Heart left ventricle (tissue), 16 donors: Measurements from ENCODE around the gene RALGPS1. TPM values are rescaled to one million over a fixed set of nuclear protein-coding genes. Genes with fewer than 3 reads are reported as not detected.

ENCODE experiments used
- ATAC-seq, 4 donors: fragments of 200-7000 bp; cut with Tn5 transposase; one replicate each; pipeline ENCODE4 v1.9.1; 2020 to 2022; ENCODE audit warnings: moderate library complexity in 4 of 4, mild to moderate bottlenecking in 3 of 4, moderate number of reproducible peaks in 1 of 4
- DNase-seq, 5 donors: peaks; one replicate each; pipeline ENCODE4 v3.0.0-alpha.2; 2020
- H3K27ac ChIP-seq, 12 donors: fragments of 200-600 bp; sonication (generic) in 4 of 12; one replicate each; pipeline versions ENCODE4 v1.5.0 to v1.8.0; 2016 to 2022; ENCODE audit warnings: mild to moderate bottlenecking in 2 of 12
- H3K27me3 ChIP-seq, 9 donors: fragments of 200-600 bp; sonication (generic) in 2 of 9; one replicate each; pipeline versions ENCODE4 v1.5.1 to v1.8.0; 2016 to 2022; ENCODE audit warnings: mild to moderate bottlenecking in 3 of 9
- H3K36me3 ChIP-seq, 9 donors: fragments of 200-600 bp; sonication (generic) in 2 of 9; one replicate each; pipeline versions ENCODE4 v1.5.0 to v1.8.0; 2018 to 2022; ENCODE audit warnings: mild to moderate bottlenecking in 2 of 9
- H3K4me1 ChIP-seq, 12 donors: fragments of 200-600 bp; sonication (generic) in 4 of 12; one replicate each; pipeline versions ENCODE4 v1.5.0 to v1.8.0; 2016 to 2022; ENCODE audit warnings: mild to moderate bottlenecking in 3 of 12
- H3K4me3 ChIP-seq, 12 donors: fragments of 200-600 bp; sonication (generic) in 4 of 12; one replicate each; pipeline versions ENCODE4 v1.5.0 to v1.8.0; 2017 to 2022; ENCODE audit warnings: mild to moderate bottlenecking in 9 of 12, moderate library complexity in 4 of 12
- H3K9me3 ChIP-seq, 12 donors: fragments of 200-600 bp; sonication (generic) in 4 of 12; one replicate each; pipeline versions ENCODE4 v1.5.0 to v1.8.0; 2016 to 2022; ENCODE audit warnings: mild to moderate bottlenecking in 1 of 12
- POLR2A ChIP-seq, 2 donors: fragments of 450-650 bp; IDR thresholded peaks; one replicate each; pipeline ENCODE4 v1.6.1; 2017; ENCODE audit warnings: antibody characterized with exemption in 2 of 2, mild to moderate bottlenecking in 2 of 2, moderate library complexity in 2 of 2
- WGBS, 4 donors: extraction: QIAGEN DNeasy Blood & Tissue Kit in 2 of 4; methylation state at CpG; one replicate each; pipeline versions ENCODE4 v1.1.5 to v1.1.7; 2013 to 2018; 5-methylcytosine and 5-hydroxymethylcytosine counted together
- intact Hi-C, 10 donors: fragments of 100-400 bp; cut with DNase I; formaldehyde crosslinking; loops; one replicate each; pipeline versions ENCODE4 v1.11.1 to v1.14.2; 2022
- polyA plus RNA-seq, 2 donors: library from polyadenylated mRNA; stranded (reverse); fragments of 200-250 nt; gene quantifications; one replicate each; pipeline ENCODE4 v1.2.3, GENCODE V29; 2013
- total RNA-seq, 9 donors: library from RNA; depleted of rRNA in 2 of 9; stranded (reverse); fragments of >200 nt in 2 of 9; fragmentation: NEBNext Ultra II Directional in 3 of 9; extraction: Animal tissue kit (Norgen Biotek cat#: 25700) in 3 of 9; gene quantifications; one replicate each; pipeline versions ENCODE4 v1.1.0 to v1.2.4, GENCODE V29; 2016 to 2023
- TF ChIP-seq, protein P1 (sequence below), 12 donors: fragments of 200-600 bp; sonication (generic) in 4 of 12; IDR thresholded peaks; one replicate each; pipeline versions ENCODE4 v1.5.0 to v1.8.0; 2018 to 2022; ENCODE audit warnings: antibody characterized with exemption in 12 of 12, mild to moderate bottlenecking in 5 of 12
- donor health status: ischemic (EF 13 %, LVEDD 7.1; RV severe dilation, severe dysfunction).
- donor health status: healthy with polysubstance abuse.
- donor health status: DM: no; HTN: yes; CAD: no.
- donor health status: DM: no; HTN: no; CAD: no.
- donor health status: ischemic (EF 25% LVEDD 6.9; RV normal size, moderate dysfunction).
- donor health status: ischemic (EF 25% LVEDD 5.7; RV mildly dilated, moderate dysfunction).
- donor health status: healthy.
- donor health status: DM: yes; HTN: yes; CAD: no.
- donor health status: ischemic (EF 35%, LVEDD 5.7; RV mildly dilated, moderate dysfunction).
- donor health status: nonischemic (EF 11% LVEDD 7.7; RV severe dilation, severe dysfunction).
- donor health status: DM: yes; HTN: yes; CAD: no.
- donor health status: PGD.
- donor health status: ischemic (EF 29% LVEDD 5.4; RV normal size, mild dysfunction).
- donor health status: nonischemic (EF 23%, LVEDD 6.1; RV moderate dilation, normal function).

The RALGPS1 gene
- total and polyA plus RNA-seq, 11 donors: 8.0 to 21.8 (median 14.4) TPM

DNA sequence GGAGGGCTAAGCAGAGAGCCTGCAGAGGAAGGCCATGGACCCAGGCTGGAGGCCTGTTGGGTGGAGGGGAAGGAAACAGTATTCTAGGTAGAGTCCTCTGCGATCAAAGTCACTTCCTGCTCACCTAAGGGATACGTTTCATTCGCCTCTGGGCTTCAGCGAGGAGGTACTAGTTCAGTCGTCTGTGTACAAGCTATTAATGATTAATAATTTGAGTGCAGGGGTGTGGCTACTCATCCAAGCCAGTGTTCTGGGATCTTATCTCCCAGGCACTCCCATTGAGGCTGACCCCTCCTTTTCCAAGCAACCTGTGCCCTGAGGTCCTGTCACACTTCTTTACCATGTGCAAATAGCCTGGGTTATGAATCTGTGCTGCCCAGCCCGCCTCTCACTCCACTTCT is 25.2 kb downstream of the RALGPS1 start:
- 75 to 81% (median 79%) methylated on average over 6 of the region's 6 CpGs for WGBS, 4 donors
- Histone ChIP-seq H3K9me3 (peaks cover 0 to 5% (median 0%) of the 10 kb centered on the region in 12 donors), H3K27me3 (no peaks in the 10 kb centered on the region), H3K4me3 (no peak overlapping the region), H3K4me1 (peaks cover 0 to 55% (median 21%) of the 10 kb centered on the region in 12 donors), H3K36me3 (no peaks in the 10 kb centered on the region), H3K27ac (no peak overlapping the region)
- intact Hi-C loops: loop anchor here (1.0 to 10.0 kb wide), 5 partner anchors 258 to 405 kb away; no protein-coding TSS in a partner anchor
- ATAC-seq (no peak), DNase-seq (no peak)
- TF ChIP-seq, protein P1, sequence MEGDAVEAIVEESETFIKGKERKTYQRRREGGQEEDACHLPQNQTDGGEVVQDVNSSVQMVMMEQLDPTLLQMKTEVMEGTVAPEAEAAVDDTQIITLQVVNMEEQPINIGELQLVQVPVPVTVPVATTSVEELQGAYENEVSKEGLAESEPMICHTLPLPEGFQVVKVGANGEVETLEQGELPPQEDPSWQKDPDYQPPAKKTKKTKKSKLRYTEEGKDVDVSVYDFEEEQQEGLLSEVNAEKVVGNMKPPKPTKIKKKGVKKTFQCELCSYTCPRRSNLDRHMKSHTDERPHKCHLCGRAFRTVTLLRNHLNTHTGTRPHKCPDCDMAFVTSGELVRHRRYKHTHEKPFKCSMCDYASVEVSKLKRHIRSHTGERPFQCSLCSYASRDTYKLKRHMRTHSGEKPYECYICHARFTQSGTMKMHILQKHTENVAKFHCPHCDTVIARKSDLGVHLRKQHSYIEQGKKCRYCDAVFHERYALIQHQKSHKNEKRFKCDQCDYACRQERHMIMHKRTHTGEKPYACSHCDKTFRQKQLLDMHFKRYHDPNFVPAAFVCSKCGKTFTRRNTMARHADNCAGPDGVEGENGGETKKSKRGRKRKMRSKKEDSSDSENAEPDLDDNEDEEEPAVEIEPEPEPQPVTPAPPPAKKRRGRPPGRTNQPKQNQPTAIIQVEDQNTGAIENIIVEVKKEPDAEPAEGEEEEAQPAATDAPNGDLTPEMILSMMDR (IDR thresholded peaks at IDR 0.05): no peak
- TF ChIP-seq POLR2A (IDR thresholded peaks at IDR 0.05): no peak

DNA sequence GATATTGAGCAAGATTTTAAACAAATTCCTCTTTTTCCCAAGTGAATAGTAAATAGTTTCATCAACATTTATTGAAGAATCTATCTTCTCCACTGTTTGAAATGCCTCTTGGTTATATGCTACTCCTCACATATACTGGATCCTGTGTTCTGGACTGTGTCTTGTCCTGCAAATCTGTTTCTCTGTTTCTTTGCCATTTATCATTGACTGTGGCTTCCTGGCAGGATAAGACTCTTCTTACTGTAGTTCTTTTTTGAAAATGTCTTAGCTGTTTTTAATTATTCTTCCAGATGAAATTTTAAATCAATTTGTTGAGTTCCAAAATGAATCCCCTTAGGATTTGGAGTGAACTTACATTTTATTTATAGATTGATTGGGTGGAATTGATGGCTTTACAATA is 27.8 kb downstream of the RALGPS1 start:
- Histone ChIP-seq H3K4me1 (peaks cover 0 to 42% (median 21%) of the 10 kb centered on the region in 12 donors), H3K4me3 (no peak overlapping the region), H3K27me3 (no peaks in the 10 kb centered on the region), H3K27ac (peak overlapping the region in 1 of 12 donors; percentile 38), H3K9me3 (peaks cover 0 to 1% (median 0%) of the 10 kb centered on the region in 12 donors), H3K36me3 (no peaks in the 10 kb centered on the region)
- no peak for DNase-seq
- TF ChIP-seq, protein P1 (IDR thresholded peaks at IDR 0.05): no peak
- TF ChIP-seq POLR2A (IDR thresholded peaks at IDR 0.05): no peak
- intact Hi-C loops: loop anchor here in 1 of 10 donors (10.0 kb wide), 1 partner anchor 402 kb away; no protein-coding TSS in a partner anchor
- ATAC-seq: no peak

DNA sequence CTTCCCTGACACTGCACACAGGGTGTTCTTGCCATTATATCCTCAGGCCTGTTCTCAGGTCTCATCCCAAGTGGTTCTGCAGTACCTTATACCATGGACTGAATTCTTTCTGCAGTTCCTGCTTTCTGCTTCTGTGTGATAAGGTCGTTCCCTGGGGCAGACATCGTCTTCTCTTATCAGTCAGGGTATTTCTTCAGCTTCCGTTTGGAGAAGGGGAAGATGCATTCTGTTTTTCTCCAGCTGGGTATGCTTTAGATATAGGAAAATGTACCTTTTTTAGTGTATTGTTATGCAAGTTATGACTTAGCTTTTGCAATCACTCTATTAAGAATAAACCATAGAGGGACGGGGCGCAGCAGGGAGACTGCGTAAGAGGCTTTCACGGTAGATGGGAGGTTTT is 31.1 kb downstream of the RALGPS1 start:
- Histone ChIP-seq H3K27ac (no peak overlapping the region), H3K4me1 (peaks cover 0 to 33% (median 19%) of the 10 kb centered on the region in 12 donors), H3K36me3 (no peaks in the 10 kb centered on the region), H3K27me3 (no peaks in the 10 kb centered on the region), H3K4me3 (no peak overlapping the region), H3K9me3 (no peaks in the 10 kb centered on the region)
- intact Hi-C loops: loop anchor here in 1 of 10 donors (10.0 kb wide), 1 partner anchor 399 kb away; no protein-coding TSS in a partner anchor
- ATAC-seq (no peak), DNase-seq (no peak)
- 70 to 74% (median 71%) methylated on average over 7 of the region's 7 CpGs for WGBS, 4 donors
- TF ChIP-seq, protein P1 (IDR thresholded peaks at IDR 0.05): no peak
- TF ChIP-seq POLR2A (IDR thresholded peaks at IDR 0.05): no peak

DNA sequence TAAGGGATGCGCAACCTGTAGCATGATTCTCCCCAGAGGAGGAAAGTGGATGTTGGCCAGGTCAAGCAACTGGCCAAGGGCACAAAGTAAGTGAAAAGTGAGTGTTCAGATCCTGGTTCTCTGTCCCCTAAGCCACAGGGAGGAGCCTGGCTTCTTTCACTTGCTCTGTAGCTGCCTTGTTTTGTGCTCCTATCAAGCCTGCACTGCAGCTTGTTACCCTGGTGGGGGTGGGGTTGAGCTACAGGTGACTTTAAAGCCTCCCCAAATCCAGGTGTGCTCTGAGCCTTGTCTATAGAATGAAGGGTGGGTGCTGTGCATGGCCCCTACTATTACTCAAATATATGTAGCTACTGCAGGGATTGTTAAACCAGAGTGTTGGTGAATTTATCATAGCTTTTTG is 32.9 kb downstream of the RALGPS1 start:
- intact Hi-C loops: loop anchor here in 1 of 10 donors (10.0 kb wide), 1 partner anchor 397 kb away; no protein-coding TSS in a partner anchor
- TF ChIP-seq POLR2A (IDR thresholded peaks at IDR 0.05): no peak
- TF ChIP-seq, protein P1 (IDR thresholded peaks at IDR 0.05): peak in 7 of 12 donors; percentile 5 to 30 (median 14)
- WGBS, 4 donors: 87 to 100% (median 100%) methylated on average over 1 of the region's 1 CpG
- Histone ChIP-seq H3K4me1 (peaks cover 0 to 28% (median 8%) of the 10 kb centered on the region in 12 donors), H3K4me3 (no peak overlapping the region), H3K27me3 (no peaks in the 10 kb centered on the region), H3K9me3 (no peaks in the 10 kb centered on the region), H3K27ac (no peak overlapping the region), H3K36me3 (no peaks in the 10 kb centered on the region)
- DNase-seq (no peak), ATAC-seq (peak in 2 of 4 donors; percentile 39 to 42)
